Left kidney (tissue), 2 donors: ENCODE measurements around the gene EML3. TPM values are rescaled to one million over a fixed set of nuclear protein-coding genes. Genes with fewer than 3 reads are reported as not detected.

Source experiments
- DNase-seq: peaks from one replicate; pipeline ENCODE4 v3.0.0-alpha.2; 2013
- polyA plus RNA-seq: library from polyadenylated mRNA; unstranded; fragments of 120-200 nt; gene quantifications from one replicate; pipeline ENCODE4 v1.2.1, GENCODE V29; 2013; ENCODE audit not compliant: insufficient read length

EML3 gene
- polyA plus RNA-seq, 1 donor = 36.4 TPM

GRCh38 chr11:62552485-62553079 is 60.0 kb downstream of the EML3 start:
- no peak for DNase-seq

Other genes starting within 250 kb of the EML3 start
- not detected for gene SCGB1A1, start 193.7 kb downstream of the EML3 start, polyA plus RNA-seq
- gene AHNAK, start 66.0 kb downstream of the EML3 start, polyA plus RNA-seq = 199 TPM
- 2,043 TPM for gene EEF1G, start 38.9 kb downstream of the EML3 start, polyA plus RNA-seq
- 24.8 TPM for gene TUT1, start 21.3 kb downstream of the EML3 start, polyA plus RNA-seq
- gene MTA2, start 10.9 kb downstream of the EML3 start, polyA plus RNA-seq = 108 TPM
- 3.5 TPM for gene ROM1, start 482 bp upstream of the EML3 start, polyA plus RNA-seq
- 26.3 TPM for gene B3GAT3, start 9.2 kb upstream of the EML3 start, polyA plus RNA-seq
- 395 TPM for gene GANAB, start 33.8 kb upstream of the EML3 start, polyA plus RNA-seq
- 17.8 TPM for gene INTS5, start 40.5 kb upstream of the EML3 start, polyA plus RNA-seq
- 59.0 TPM for gene C11orf98, start 52.4 kb upstream of the EML3 start, polyA plus RNA-seq
- 5.9 TPM for gene CSKMT, start 52.5 kb upstream of the EML3 start, polyA plus RNA-seq
- gene UQCC3, start 58.9 kb upstream of the EML3 start, polyA plus RNA-seq = 7.5 TPM
- gene LBHD1, start 59.5 kb upstream of the EML3 start, polyA plus RNA-seq = 9.0 TPM
- 140 TPM for gene UBXN1, start 66.3 kb upstream of the EML3 start, polyA plus RNA-seq
- 0.78 TPM for gene LRRN4CL, start 76.8 kb upstream of the EML3 start, polyA plus RNA-seq
- gene BSCL2, start 94.6 kb upstream of the EML3 start, polyA plus RNA-seq = 68.3 TPM
- 2.5 TPM for gene GNG3, start 94.9 kb upstream of the EML3 start, polyA plus RNA-seq
- 101 TPM for gene HNRNPUL2, start 114.7 kb upstream of the EML3 start, polyA plus RNA-seq
- gene TTC9C, start 115.7 kb upstream of the EML3 start, polyA plus RNA-seq = 43.1 TPM
- 8.1 TPM for gene ZBTB3, start 141.4 kb upstream of the EML3 start, polyA plus RNA-seq
- gene POLR2G, start 148.8 kb upstream of the EML3 start, polyA plus RNA-seq = 145 TPM
- 39.8 TPM for gene TAF6L, start 158.6 kb upstream of the EML3 start, polyA plus RNA-seq
- gene TMEM179B, start 174.6 kb upstream of the EML3 start, polyA plus RNA-seq = 66.4 TPM
- gene TMEM223, start 179.2 kb upstream of the EML3 start, polyA plus RNA-seq = 25.0 TPM
- gene NXF1, start 192.7 kb upstream of the EML3 start, polyA plus RNA-seq = 136 TPM
- gene STX5, start 219.3 kb upstream of the EML3 start, polyA plus RNA-seq = 51.3 TPM
- not detected for gene TEX54, start 220.1 kb upstream of the EML3 start, polyA plus RNA-seq
- 42.1 TPM for gene WDR74, start 226.8 kb upstream of the EML3 start, polyA plus RNA-seq